KOPT-K1 (cell line): ENCODE data around the gene UBE2J2.

Experiments used
- H3K27ac ChIP-seq: fragments of 200-600 bp; sonication (generic); 2 replicates; pipeline ENCODE4 v1.5.1; 2016; ENCODE audit warnings: antibody characterized with exemption, mild to moderate bottlenecking, low read depth, low read length; ENCODE audit not compliant: poor library complexity, severe bottlenecking
- H3K36me3 ChIP-seq: fragments of 200-600 bp; sonication (generic); 2 replicates; pipeline ENCODE4 v1.5.1; 2017; ENCODE audit warnings: antibody characterized with exemption, mild to moderate bottlenecking, low read length, moderate library complexity; ENCODE audit not compliant: insufficient read depth
- H3K9me3 ChIP-seq: fragments of 200-600 bp; sonication (generic); 2 replicates; pipeline ENCODE4 v1.5.1; 2017; ENCODE audit warnings: antibody characterized with exemption, low read length, mild to moderate bottlenecking; ENCODE audit not compliant: insufficient read depth, poor library complexity, severe bottlenecking

Gene UBE2J2

DNA sequence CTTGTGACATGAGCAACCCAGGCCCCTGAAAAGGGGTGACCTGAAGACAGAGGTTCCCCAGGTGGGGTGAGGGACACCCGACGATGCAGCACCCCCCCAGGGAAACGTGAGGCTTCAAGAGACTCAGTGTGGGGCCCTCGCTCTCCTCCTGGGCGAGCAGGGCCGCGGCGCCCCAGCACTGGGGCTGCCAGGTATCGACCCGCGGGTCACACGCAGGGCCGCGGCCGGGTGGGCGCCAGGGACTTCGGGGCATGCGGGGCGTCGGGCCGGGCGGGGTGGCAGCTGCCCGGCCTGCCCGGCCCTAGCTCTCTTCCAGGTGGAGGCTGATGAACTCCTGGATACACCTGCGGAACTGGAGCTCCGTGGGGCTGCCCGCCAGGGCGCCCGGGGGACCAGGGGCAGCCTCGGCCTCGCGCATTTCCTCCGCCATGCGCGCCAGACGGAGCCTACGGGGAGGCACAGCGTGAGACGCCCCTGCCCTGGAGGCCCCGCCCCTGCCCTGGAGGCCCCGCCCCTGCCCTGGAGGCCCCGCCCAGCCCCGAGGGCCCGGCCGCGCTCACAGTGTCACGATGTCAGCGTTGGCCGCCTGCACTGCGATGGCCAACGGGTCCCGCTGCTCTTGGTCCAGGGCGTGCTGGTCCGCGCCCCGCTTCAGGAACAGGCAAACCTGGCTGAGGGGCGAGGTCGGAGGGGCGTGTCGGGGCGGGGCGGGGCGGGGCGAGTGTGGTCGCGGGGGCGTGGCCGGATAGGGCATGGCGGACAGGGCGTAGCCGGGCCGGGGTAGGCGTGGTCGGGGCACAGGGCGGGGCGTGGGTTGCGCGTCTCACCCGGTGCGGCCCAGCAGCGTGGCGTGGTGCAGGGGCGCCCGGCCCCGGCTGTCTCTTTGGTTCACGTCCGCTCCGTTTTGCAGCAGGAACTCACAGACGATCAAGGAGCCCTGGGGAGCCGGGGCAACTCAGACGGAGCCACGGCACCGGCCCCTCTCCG lies 19.9 kb upstream of the UBE2J2 start:
- no peaks in the 10 kb centered on the region for H3K9me3 ChIP-seq
- H3K27ac ChIP-seq = no peak overlapping the region
- peaks cover 7% of the 10 kb centered on the region; the same call in 1 of the 2 replicates for H3K36me3 ChIP-seq

DNA sequence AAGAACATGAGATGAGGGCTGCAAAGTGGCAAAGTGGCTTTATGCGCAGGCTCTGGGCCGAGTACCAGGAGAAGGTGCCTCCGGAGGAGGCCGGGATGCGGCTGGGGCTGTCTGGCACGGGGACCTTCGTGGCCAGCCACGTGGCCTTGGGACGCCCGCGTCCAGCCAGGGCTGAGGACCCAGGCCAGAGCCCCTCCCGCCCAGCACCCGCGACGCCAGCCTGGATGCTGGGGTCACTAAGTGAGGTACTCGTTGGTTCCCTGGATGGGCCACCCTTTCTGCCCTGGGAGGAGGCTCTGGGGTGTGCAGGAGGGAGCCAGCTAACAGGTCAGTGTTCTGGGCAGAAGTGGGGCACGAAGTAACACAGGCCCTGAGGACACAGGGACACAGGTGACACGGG lies 19.2 kb upstream of the UBE2J2 start:
- Histone ChIP-seq H3K36me3 (peaks cover 7% of the 10 kb centered on the region; the same call in 1 of the 2 replicates), H3K27ac (no peak overlapping the region), H3K9me3 (no peaks in the 10 kb centered on the region)

DNA sequence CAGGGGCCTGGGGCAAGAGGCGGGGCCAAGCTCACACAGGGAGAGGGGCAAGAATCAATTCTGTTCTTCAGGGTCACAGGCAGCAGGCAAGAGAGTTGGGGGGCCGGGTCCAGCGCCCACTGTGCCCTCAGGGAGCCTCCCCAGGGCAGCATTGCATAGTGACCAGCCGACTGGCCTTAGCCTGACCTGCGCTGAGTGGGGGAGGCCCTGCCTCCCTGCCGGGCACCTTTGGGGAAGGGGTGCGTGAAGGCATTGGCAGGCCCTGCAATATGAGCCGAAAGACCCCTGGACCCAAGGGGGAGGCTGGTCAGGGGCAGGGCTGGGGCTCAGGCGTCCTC lies 18.8 kb upstream of the UBE2J2 start:
- Histone ChIP-seq H3K27ac (no peak overlapping the region), H3K9me3 (no peaks in the 10 kb centered on the region), H3K36me3 (peaks cover 7% of the 10 kb centered on the region; the same call in 1 of the 2 replicates)

DNA sequence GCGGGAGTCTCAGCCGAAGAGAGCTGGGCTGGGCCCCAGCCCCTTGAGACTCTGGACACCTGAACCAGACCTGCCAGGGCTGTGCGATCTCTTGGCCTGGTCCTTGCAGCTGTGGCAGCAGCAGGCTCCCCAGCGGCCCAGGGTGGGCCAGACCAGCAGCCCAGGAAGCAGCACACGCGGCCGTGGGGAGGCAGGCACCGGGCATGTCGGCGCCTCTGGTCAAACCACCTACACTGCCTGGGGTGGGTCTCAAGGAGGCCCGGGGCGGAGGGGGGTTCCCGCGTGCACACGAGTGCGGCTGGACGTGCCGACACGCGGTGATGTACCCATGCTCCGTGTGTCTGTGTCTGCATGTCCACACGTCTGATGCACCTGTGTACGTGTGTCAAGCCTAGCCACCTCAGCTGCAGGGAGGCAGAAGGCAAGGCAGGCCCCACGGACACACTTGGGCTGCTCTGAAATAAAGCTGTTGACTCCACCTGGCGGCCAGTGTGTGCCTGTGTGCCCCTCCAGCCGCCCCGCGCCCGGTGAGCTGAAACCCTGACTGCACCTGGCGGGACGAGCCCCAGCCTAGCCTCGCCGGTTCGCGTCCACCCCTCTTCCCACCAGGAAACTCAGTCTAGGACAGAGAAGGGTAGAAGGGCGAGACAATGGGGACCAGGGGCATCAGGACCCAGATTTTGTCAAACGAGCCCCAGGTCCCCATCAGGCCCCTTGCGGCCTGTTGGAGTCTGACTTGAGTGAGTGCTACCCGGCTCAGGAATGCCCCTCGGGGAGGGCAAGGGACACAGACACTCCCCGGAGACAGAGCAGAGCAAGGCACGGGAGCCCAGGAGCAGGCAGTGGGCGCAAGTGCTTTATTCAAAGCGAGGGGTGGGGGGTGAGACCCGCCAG lies 18.1 kb upstream of the UBE2J2 start:
- peaks cover 7% of the 10 kb centered on the region; the same call in 1 of the 2 replicates for H3K36me3 ChIP-seq
- H3K27ac ChIP-seq = no peak overlapping the region
- H3K9me3 ChIP-seq = no peaks in the 10 kb centered on the region

DNA sequence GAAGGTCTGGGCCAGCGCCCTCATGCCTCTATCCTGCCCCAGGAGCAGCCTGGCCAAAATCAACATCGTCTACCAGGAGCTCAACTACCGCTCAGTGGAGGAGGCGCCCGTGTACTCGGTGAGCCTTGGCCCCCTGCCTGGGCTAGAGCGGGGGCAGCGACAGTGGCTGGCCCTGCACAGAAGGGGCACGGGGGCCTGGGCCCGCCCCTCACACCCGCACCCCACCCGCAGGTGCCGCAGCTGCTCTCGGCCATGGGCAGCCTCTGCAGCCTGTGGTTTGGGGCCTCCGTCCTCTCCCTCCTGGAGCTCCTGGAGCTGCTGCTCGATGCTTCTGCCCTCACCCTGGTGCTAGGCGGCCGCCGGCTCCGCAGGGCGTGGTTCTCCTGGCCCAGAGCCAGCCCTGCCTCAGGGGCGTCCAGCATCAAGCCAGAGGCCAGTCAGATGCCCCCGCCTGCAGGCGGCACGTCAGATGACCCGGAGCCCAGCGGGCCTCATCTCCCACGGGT lies 17.4 kb upstream of the UBE2J2 start:
- H3K9me3 ChIP-seq = no peaks in the 10 kb centered on the region
- peaks cover 7% of the 10 kb centered on the region; the same call in 1 of the 2 replicates for H3K36me3 ChIP-seq
- H3K27ac ChIP-seq = no peak overlapping the region

DNA sequence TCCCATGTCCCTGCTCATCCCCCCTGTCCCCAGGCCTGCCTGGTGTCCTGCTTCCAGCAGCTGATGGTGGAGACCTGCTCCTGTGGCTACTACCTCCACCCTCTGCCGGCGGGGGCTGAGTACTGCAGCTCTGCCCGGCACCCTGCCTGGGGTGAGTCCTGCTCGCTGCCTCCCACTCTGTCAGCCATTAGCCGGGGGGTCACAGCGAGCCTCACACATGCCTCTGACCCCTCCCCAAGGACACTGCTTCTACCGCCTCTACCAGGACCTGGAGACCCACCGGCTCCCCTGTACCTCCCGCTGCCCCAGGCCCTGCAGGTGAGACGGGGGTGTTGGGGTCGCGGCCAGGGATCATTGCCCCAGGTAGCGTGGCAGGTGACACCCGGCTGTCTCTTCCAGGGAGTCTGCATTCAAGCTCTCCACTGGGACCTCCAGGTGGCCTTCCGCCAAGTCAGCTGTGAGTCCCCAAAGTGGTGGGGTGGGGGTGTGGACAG lies 16.6 kb upstream of the UBE2J2 start:
- Histone ChIP-seq H3K27ac (no peak overlapping the region), H3K36me3 (peaks cover 3% of the 10 kb centered on the region; the same call in 1 of the 2 replicates), H3K9me3 (no peaks in the 10 kb centered on the region)

DNA sequence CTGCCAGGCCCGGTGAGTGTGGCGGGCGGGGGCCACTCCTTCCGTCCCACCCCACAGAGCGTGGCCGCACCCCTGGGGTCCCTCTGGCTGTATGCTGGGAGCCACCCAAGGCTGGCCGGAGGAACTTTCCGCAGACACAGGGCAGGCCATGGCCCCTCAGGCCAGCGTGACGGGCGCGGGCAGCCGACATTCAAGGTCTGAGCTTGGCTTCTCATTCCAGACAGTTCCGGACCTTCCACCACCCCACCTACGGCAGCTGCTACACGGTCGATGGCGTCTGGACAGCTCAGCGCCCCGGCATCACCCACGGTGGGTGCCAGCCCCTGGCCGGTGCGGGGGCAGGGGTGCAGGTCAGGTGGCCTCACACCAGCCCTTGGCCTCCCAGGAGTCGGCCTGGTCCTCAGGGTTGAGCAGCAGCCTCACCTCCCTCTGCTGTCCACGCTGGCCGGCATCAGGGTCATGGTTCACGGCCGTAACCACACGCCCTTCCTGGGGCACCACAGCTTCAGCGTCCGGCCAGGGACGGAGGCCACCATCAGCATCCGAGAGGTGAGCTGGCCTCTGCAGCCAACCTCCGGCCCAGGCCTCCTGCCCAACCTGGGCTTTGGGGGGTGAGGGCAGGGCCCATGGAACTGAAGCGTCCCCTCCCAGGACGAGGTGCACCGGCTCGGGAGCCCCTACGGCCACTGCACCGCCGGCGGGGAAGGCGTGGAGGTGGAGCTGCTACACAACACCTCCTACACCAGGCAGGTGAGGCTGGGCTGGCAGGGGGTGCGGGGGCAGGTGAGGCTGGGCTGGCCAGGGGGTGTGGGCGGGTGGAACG lies 13.8 kb upstream of the UBE2J2 start:
- Histone ChIP-seq H3K27ac (no peak overlapping the region), H3K9me3 (no peaks in the 10 kb centered on the region), H3K36me3 (no peaks in the 10 kb centered on the region)

DNA sequence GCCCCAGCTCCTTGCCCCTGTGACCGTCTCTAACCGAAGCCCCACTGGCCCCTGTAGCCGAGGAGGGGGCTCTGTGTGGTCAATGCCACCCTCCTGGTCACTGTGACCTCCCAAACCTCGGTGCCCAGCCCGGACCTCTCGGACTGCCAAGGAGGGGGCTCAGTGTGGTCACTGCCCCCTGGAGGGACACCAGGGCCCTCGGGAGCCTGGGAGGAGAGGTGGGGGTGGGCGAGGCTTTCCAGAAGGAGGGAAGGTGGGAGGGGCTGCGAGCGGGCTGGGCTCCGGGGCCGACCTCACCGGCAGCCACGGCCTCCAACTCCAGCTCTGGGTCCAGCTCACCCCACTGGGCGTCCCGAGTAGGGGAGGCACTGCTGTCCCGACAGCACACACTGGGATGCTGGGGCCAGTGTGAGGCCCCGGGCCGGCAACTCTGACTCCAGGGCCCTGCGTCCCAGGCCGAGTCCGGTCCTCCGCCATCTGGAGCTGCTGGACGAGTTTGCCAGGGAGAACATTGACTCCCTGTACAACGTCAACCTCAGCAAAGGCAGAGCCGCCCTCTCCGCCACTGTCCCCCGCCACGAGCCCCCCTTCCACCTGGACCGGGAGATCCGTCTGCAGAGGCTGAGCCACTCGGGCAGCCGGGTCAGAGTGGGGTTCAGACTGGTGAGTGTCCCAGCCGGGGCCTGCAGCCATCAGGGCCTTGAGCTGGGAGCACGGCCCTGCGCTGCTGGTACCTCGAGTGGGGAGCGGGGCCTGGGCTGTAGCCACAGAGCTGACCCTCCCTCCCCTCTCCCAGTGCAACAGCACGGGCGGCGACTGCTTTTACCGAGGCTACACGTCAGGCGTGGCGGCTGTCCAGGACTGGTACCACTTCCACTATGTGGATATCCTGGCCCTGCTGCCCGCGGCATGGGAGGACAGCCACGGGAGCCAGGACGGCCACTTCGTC lies 12.9 kb upstream of the UBE2J2 start:
- H3K9me3 ChIP-seq = no peaks in the 10 kb centered on the region
- H3K36me3 ChIP-seq = no peaks in the 10 kb centered on the region
- no peak overlapping the region for H3K27ac ChIP-seq

DNA sequence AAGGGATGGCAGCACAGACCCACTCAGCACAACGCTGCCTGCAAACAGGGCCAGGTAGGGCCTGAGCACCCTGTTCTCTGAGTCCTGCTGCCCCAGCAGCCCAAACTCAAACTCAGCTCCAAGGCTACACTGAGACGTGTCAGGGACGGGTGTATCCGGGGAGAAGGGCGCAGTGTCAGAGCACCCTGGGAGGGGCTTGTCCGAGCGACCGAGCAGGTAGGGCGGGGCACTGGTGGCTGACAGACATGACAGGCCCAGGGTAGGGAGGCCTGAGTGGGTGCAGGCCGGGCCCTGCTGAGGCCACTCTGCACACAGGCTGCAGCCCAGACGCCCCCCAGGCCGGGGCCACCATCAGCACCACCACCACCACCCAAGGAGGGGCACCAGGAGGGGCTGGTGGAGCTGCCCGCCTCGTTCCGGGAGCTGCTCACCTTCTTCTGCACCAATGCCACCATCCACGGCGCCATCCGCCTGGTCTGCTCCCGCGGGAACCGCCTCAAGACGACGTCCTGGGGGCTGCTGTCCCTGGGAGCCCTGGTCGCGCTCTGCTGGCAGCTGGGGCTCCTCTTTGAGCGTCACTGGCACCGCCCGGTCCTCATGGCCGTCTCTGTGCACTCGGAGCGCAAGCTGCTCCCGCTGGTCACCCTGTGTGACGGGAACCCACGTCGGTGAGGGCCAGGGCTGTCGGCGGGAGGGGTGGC lies 12.1 kb upstream of the UBE2J2 start:
- no peak overlapping the region for H3K27ac ChIP-seq
- H3K36me3 ChIP-seq = no peaks in the 10 kb centered on the region
- no peaks in the 10 kb centered on the region for H3K9me3 ChIP-seq

DNA sequence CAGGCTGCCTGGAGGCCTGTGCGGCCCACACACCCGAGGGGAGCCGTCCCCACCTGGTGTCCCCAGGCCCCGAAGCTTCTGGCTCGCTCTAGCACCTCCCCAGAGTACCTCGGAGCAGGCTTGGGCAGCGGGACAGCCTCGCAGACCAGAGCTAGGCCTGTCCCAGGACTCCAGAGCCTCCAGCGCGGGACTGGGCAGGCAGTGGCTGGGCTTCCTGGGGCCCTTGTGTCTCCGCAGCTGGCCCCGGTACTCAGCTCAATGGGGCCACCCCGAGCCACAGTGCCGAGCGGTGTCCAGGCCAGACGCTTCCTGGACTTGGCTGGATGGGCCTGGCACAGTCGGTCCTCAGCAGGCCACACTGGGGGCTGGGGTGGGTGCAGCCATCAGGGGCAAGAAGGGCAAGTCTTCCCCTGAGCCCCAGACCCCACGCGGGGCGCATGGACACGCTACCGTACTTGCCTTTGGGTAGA lies 11.5 kb upstream of the UBE2J2 start:
- Histone ChIP-seq H3K9me3 (no peaks in the 10 kb centered on the region), H3K36me3 (no peaks in the 10 kb centered on the region), H3K27ac (no peak overlapping the region)

DNA sequence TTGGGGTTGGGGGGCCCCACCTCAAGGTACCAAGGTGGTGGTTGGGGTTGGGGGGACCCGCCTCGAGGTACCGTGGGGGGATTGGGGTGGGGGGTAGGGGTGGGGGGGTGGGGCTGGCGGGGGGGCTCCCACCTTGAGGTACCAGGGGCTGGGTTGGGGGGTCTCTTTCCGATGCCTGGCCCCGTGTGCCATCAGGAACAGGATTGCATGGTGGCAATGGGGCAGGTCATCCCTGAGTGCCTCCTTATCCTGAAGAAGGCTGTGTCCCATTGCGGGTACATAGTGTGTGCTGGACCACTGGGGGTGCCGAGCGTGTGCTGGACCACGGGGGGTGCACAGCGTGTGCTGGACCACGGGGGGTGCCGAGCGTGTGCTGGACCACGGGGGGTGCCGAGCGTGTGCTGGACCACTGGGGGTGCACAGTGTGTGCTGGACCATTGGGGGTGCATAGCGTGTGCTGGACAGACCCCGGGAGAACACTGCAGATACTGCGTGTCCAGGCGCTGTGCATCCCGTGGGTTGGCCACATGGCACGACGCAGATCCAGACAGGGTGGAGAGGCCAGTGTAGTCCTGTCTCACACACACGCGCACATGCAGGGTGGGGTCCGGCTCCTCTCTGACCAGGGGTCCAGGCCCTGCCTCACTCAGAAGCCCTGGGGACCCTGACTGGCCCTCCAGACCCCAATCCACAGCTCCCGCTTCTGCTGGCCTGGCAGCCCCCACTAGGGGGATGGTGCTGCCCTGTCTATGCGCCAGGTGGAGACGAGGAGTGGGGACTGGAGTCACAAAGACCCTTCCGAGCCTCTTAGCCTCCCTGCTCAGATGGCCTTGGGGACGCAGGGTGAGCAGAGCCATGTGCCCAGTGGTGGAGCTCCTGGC lies 10.8 kb upstream of the UBE2J2 start:
- Histone ChIP-seq H3K27ac (no peak overlapping the region), H3K36me3 (no peaks in the 10 kb centered on the region), H3K9me3 (no peaks in the 10 kb centered on the region)

DNA sequence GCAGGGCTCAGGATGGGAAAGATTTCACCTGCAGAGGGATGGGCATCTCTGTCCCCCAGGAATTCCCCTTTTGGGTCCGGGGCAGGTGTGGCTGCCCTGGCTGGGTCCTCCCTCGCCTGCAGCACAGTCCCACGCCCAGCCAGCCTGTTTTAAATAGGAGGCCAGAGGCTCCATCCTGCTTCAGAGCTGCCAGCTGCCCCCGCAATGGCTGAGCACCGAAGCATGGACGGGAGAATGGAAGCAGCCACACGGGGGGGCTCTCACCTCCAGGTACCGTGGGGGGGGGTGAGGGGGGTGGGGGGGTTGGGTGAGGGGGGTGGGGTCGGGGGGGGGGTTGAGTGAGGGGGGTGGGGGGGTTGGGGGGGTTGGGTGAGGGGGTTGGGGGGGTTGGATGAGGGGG lies 10.2 kb upstream of the UBE2J2 start:
- no peaks in the 10 kb centered on the region for H3K36me3 ChIP-seq
- H3K9me3 ChIP-seq = no peaks in the 10 kb centered on the region
- no peak overlapping the region for H3K27ac ChIP-seq
